AML-193 (cell line): ENCODE data around the gene SLC39A5.
A peak's percentile ranks its signal among the peaks of the same experiment; 100 is the strongest.
"Not testable (repeated sequence)": the region's sequence is repeated elsewhere in the genome, so short reads cannot be mapped to it uniquely, and the experiment has no call there.

ENCODE experiments used
- DNase-seq, 2 experiments: peaks; one replicate each; lab custom pipeline; 2025; lab: John Stamatoyannopoulos, UW

The SLC39A5 gene

GRCh38 chr12:56244494-56244893 lies 14.6 kb downstream of the SLC39A5 start:
- DNase-seq = no peak

GRCh38 chr12:56247923-56248322 lies 18.1 kb downstream of the SLC39A5 start:
- no peak for DNase-seq

GRCh38 chr12:56248711-56249110 lies 18.9 kb downstream of the SLC39A5 start:
- DNase-seq = no peak

GRCh38 chr12:56252649-56253048 lies 22.8 kb downstream of the SLC39A5 start:
- no peak for DNase-seq

GRCh38 chr12:56253091-56253490 lies 23.2 kb downstream of the SLC39A5 start:
- DNase-seq = no peak

GRCh38 chr12:56255671-56256070 lies 25.8 kb downstream of the SLC39A5 start:
- DNase-seq = no peak

- DNase-seq = no peak
Observed at GRCh38 chr12:56256326-56256960, 26.6 kb downstream of the SLC39A5 start.

- DNase-seq = no peak
Observed at GRCh38 chr12:56257071-56257470, 27.2 kb downstream of the SLC39A5 start.

- DNase-seq = no peak
Observed at GRCh38 chr12:56257491-56258067, 27.7 kb downstream of the SLC39A5 start.

GRCh38 chr12:56258068-56258819 lies 28.4 kb downstream of the SLC39A5 start, which contains the start of gene ANKRD52:
ANKRD52 (minus strand) TSS chr12:56258384; CDS start chr12:56258269, 115 bp downstream.
- peak; percentile 55 to 61 for DNase-seq

DNA sequence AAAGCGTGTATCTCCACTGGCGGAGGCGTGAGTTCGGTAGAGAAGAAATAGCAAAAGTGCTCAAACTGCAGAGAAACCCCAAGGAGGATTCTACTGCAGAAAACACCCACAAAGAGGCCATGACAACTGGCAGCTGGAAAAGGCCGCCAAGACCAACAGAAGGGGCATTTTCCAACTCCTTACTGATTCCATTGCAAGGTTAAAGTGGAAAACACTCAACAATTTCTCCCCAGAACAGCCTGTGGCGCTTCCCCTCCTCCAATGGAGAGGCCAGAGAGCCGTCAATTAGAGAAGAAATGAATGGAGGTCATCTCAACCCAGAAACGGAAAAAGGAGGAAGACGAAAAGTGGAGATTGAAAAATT lies 29.0 kb downstream of the SLC39A5 start:
- DNase-seq = peak in 1 of 2 experiments; percentile 19

DNA sequence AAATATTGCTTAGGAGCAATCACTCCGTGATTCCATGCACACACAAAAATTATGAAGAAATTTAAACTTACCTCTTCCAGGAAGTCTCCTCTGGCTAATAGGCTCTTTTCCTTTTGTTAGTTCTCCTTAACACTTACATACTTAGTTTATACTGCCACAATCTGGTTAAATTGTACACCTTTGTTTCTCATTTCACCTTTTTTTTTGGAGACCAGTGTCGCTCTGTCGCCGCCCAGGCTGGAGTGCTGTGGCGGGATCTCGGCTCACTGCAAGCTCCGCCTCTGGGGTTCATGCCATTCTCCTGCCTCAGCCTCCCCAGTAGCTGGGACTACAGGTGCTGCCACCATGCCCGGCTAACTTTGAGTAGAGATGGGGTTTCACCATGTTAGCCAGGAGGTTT lies 30.5 kb downstream of the SLC39A5 start:
- no peak for DNase-seq

DNA sequence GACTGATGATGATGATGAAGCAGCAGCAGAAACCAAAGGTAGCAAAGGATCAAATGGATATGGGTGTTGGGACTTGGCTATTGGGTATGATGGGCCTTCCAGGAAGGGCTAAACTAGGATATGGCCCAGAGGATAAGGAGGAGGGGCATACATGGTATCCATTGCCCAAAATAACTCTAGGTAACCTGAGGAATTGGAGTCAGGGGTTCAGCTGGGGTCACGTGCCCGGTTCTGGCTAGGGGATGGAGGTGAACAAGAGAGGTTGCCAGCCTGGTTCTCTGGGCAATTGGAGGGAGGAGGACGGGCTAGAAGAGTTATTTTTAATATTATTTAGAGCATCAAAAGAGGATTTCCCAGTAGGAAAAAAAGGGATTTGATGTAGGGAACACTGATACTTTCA lies 31.1 kb downstream of the SLC39A5 start:
- DNase-seq = no peak

- no peak for DNase-seq
Observed at GRCh38 chr12:56261503-56262232, 31.8 kb downstream of the SLC39A5 start.

- DNase-seq = not testable (repeated sequence)
Observed at GRCh38 chr12:56262955-56263354, 33.1 kb downstream of the SLC39A5 start.

DNA sequence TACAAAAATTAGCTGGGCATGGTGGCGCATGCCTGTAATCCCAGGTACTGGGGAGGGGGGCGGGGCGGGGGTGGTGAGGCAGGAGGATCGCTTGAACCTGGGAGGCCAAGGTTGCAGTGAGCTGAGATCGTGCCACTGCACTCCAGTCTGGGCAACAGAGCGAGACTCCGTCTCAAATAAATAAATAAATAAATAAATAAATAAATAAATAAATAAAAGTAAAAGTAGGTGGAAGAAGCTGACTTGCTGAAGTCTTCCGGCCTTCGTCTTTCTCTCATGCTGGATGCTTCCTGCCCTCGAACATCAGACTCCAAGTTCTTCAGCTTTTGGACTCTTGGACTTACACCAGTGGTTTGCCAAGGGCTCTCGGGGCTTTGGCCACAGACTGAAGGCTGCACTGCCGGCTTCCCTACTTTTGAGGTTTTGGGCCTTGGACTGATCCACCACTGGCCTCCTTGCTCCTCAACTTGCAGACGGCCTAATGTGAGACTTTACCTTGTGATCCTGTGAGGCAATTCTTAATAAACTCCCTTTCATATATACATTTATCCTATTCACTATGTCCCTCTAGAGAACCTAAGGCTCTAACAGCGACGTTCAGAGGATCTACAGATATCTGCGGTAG lies 36.3 kb downstream of the SLC39A5 start:
- not testable (repeated sequence) for DNase-seq

DNA sequence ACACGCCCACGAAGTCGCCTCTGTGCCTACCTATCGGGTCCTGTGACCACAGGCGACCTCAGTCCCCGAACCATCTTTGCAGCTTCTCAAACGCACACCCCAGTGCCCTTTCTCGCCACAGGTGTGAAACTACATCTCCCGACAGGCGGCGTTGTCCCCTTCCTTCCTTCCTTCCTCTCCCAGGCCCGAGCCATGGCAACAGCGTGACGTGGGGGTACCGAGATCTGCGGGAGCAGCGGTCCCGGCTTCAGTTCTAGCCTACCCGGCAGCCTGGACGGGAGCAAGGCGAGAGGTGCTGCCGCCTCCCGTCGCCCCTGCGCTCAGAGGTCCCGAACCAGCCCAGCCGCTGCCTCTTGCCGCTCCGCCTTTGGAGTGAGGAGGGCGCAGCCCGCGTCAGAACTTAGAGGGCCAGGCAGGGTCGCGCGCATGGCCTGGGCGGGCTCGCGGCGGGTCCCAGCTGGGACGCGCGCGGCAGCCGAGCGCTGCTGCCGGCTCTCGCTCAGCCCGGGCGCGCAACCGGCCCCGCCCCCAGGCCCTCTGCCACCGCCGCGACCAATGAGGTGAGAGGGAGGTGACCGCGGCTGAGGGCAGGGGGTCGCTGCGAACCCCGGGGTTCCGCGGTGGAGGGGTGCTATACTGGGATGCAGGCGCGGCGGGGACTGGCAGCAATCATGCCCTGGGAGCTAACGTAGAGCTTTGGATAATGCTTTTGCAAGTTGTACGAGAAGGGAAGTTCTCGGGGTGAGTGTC lies 37.0 kb downstream of the SLC39A5 start, which contains the start of gene COQ10A:
TSS of gene COQ10A (plus strand) at position 250 of the 750 bp plus-strand sequence. CDS start at position 427, 177 bp downstream.
- peak; percentile 72 to 84 for DNase-seq

- DNase-seq = no peak
Observed at GRCh38 chr12:56267443-56268071, 37.7 kb downstream of the SLC39A5 start.

GRCh38 chr12:56271031-56271430 lies 41.2 kb downstream of the SLC39A5 start:
- DNase-seq = peak; percentile 13 to 31

DNA sequence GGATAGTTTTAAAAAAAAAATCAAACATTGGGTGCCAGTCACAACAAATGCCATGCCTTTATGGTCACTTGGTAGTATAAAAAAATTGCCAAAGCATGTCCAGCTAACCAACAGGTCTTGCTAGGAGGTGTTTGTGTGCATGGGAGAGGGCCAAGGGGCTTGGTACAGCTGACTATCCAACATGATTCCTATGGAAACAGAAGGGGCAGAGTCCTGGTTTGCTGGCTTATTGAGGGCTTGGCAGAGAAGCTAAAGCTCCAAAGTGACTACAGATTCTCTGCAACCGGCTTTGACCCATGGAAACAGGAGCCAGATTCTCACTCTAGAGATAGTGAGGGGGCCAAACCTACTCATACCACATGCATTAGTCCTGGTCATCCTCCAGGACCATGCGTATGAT lies 42.6 kb downstream of the SLC39A5 start:
- DNase-seq = not testable (repeated sequence)

GRCh38 chr12:56274299-56274698 lies 44.4 kb downstream of the SLC39A5 start:
- no peak for DNase-seq
